Epithelial cell of umbilical artery (primary cell): ENCODE results near the gene PABPC1L2A. TPM values are rescaled to one million over a fixed set of nuclear protein-coding genes. Genes with fewer than 3 reads are reported as not detected.

Source experiments
- total RNA-seq: library from RNA; depleted of rRNA; stranded (reverse); fragments of >200 nt; gene quantifications from 2 replicates; pipeline ENCODE4 v1.2.3, GENCODE V29; 2014

The PABPC1L2A gene
- total RNA-seq, result not detected in 2 replicates

GRCh38 chrX:73079024-73079562 is at the start of gene PABPC1L2A:
PABPC1L2A (minus strand) TSS chrX:73079512; CDS start chrX:73079386, 126 bp downstream.

Other genes with a start within 250 kb of the PABPC1L2A start
- not detected in 2 replicates for gene FAM236C, start 166.9 kb downstream of the PABPC1L2A start, total RNA-seq
- gene FAM236A, start 141.3 kb downstream of the PABPC1L2A start, total RNA-seq, result not detected in 2 replicates
- gene DMRTC1, start 135.7 kb downstream of the PABPC1L2A start, total RNA-seq, result not detected in 2 replicates
- gene PABPC1L2B, start 76.6 kb downstream of the PABPC1L2A start, total RNA-seq, result not detected in 2 replicates
- 0.65 and 1.4 TPM in 2 replicates for gene NAP1L2, start 135.3 kb upstream of the PABPC1L2A start, total RNA-seq